NK-92 treated with Interleukin-12 subunit alpha and Interleukin-12 subunit beta, amount 100 ng/mL, for 24 hours (cell line): ENCODE results near the gene TSSK6.

Experiments used
- DNase-seq: peaks from one replicate; lab custom pipeline; 2025; lab: John Stamatoyannopoulos, UW

The TSSK6 gene

GRCh38 chr19:19530889-19531288, 15.5 kb upstream of the TSSK6 start:
- no peak for DNase-seq

- no peak for DNase-seq
These were observed 15.1 kb upstream of the TSSK6 start for GRCh38 chr19:19530423-19530804.

GRCh38 chr19:19529783-19530422, 14.6 kb upstream of the TSSK6 start:
- DNase-seq, result no peak

- DNase-seq, result no peak
These were observed 13.6 kb upstream of the TSSK6 start, which contains the start of gene YJEFN3 for GRCh38 chr19:19528721-19529490. TSS of gene YJEFN3 (plus strand) at chr19:19528911. CDS start at chr19:19528933, 22 bp downstream.

- no peak for DNase-seq
These were observed 12.6 kb upstream of the TSSK6 start for GRCh38 chr19:19527674-19528625.

GRCh38 chr19:19527371-19527656, 12.0 kb upstream of the TSSK6 start:
- no peak for DNase-seq

- no peak for DNase-seq
These were observed 11.4 kb upstream of the TSSK6 start for GRCh38 chr19:19526581-19527370.

GRCh38 chr19:19525611-19526380, 10.4 kb upstream of the TSSK6 start:
- no peak for DNase-seq

- no peak for DNase-seq
These were observed 8.7 kb upstream of the TSSK6 start for GRCh38 chr19:19524053-19524452.

GRCh38 chr19:19523177-19523576, 7.8 kb upstream of the TSSK6 start:
- DNase-seq, result no peak

- DNase-seq, result no peak
These were observed 5.6 kb upstream of the TSSK6 start for GRCh38 chr19:19520989-19521388.

- no peak for DNase-seq
These were observed 1.9 kb upstream of the TSSK6 start for GRCh38 chr19:19517235-19517619.

GRCh38 chr19:19515642-19516519, 533 bp upstream of the TSSK6 start, which contains the start of gene NDUFA13:
TSS of gene NDUFA13 (plus strand) at chr19:19516225. CDS start at chr19:19516239, 14 bp downstream.
- DNase-seq, result peak; percentile 78

GRCh38 chr19:19514215-19514657, 1.1 kb downstream of the TSSK6 start:
- no peak for DNase-seq

- DNase-seq, result no peak
These were observed 1.7 kb downstream of the TSSK6 start for GRCh38 chr19:19513682-19514081.

- no peak for DNase-seq
These were observed 4.9 kb downstream of the TSSK6 start for GRCh38 chr19:19510432-19510831.

GRCh38 chr19:19508217-19508616, 7.1 kb downstream of the TSSK6 start:
- DNase-seq, result no peak

GRCh38 chr19:19507354-19507753, 8.0 kb downstream of the TSSK6 start:
- no peak for DNase-seq

- no peak for DNase-seq
These were observed 8.8 kb downstream of the TSSK6 start for GRCh38 chr19:19506592-19506991.
